ENCODE measurements around the gene LASP1. TPM values are rescaled to one million over a fixed set of nuclear protein-coding genes. Genes with fewer than 3 reads are reported as not detected.

The LASP1 gene
- polyA plus RNA-seq, 1 of the 3 experiments (the other 2 are of a cell fraction), result 102 TPM

DNA sequence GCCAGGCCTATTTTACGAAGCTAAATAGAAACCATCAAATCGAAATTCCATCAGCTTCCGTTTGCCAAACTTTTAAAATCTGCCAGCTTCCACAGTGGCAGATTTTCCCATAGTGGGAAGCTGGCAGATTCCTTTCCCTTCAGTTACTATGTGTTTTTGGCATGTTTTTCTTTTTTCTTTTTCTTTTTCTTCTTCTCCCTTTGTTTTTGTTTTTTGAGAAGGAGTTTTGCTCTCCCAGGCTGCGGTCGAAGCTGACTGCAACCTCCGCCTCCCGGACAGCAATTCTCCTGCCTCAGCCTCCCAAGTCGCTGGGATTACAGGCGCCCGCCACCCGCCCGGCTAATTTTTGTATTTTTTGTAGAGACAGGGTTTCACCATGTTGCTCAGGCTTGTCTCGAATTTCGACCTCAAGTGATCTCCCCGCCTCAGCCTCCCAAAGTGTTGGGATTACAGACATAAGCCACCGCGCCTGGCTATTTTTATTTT is 44.1 kb upstream of the LASP1 start (continued):
- TF ChIP-seq CTCF (IDR thresholded peaks at IDR 0.05), result no peak
- no peak for TF ChIP-seq TAF1 (IDR thresholded peaks at IDR 0.05; ENCODE audit: borderline replicate concordance, low read depth, low read length)
- TF ChIP-seq USF1 (IDR thresholded peaks at IDR 0.05; ENCODE audit: borderline replicate concordance, low read depth), result no peak
- no peak for TF ChIP-seq RXRA (IDR thresholded peaks at IDR 0.05; ENCODE audit: borderline replicate concordance, low read depth)
- no peak for TF ChIP-seq RAD21 (IDR thresholded peaks at IDR 0.05; ENCODE audit: low read length)
- TF ChIP-seq JUND (IDR thresholded peaks at IDR 0.05), result no peak
- TF ChIP-seq CHD2 (IDR thresholded peaks at IDR 0.05; ENCODE audit: low read length, partially characterized antibody), result no peak

DNA sequence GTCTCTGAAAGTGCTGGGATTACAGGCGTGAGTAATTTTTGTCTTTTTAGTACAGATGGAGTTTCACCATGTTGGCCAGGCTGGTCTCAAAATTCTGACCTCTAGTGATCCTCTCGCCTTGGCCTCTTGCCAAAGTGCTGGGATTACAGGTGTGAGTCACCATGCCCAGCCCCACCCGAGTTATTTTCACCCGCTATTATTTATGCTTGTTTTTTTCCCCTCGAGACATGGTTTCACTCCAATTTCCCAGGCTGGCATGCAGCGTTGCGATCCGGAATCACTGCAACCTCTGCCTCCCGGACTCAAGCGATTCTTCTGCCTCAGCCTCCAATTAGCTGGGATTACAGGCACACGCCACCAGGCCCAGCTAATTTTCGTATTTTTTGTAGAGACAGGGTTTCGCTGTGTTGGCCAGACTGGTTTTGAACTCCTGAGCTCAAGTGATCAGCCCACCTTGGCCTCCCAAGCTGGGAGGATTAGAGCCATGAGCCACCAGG is 25.5 kb upstream of the LASP1 start:
- H3K4me3 ChIP-seq (ENCODE audit: low read depth in 2 of 2, low read length in 1 of 2), result no peak overlapping the region
- POLR2A ChIA-PET, result no interaction called here
- no peak overlapping the region for H2AFZ ChIP-seq (ENCODE audit: low read depth)
- WGBS (ENCODE audit: low lambda C conversion rate), result 86% methylated on average over 12 of the region's 13 CpGs
- H4K20me1 ChIP-seq (ENCODE audit: insufficient read depth), result peaks cover 6% of the 10 kb centered on the region; the same call in 1 of the 2 replicates
- no peak overlapping the region for H3K27ac ChIP-seq (ENCODE audit: low read depth in 2 of 2, low read length in 1 of 2)
- H3K9me3 ChIP-seq, result no peaks in the 10 kb centered on the region
- H3F3A ChIP-seq (replicated peaks; ENCODE audit: insufficient read depth), result peaks cover 42% of the 10 kb centered on the region
- CTCF ChIA-PET, result no interaction called here
- no peak overlapping the region for H3K4me2 ChIP-seq
- H3K9ac ChIP-seq, result no peak overlapping the region
- TF ChIP-seq JUND (IDR thresholded peaks at IDR 0.05), result no peak
- no peak for TF ChIP-seq MAX (IDR thresholded peaks at IDR 0.05; ENCODE audit: low read depth)
- TF ChIP-seq YY1 (IDR thresholded peaks at IDR 0.05; ENCODE audit: low read depth), result no peak
- TF ChIP-seq RCOR1 (IDR thresholded peaks at IDR 0.05; ENCODE audit: low read length), result no peak
- TF ChIP-seq PBX3 (IDR thresholded peaks at IDR 0.05), result no peak
- TF ChIP-seq TEAD4 (IDR thresholded peaks at IDR 0.05; ENCODE audit: borderline replicate concordance, insufficient read depth), result no peak
- no peak for TF ChIP-seq CHD2 (IDR thresholded peaks at IDR 0.05; ENCODE audit: low read length, partially characterized antibody)
- TF ChIP-seq GATA2 (CRISPR knock-in tag; IDR thresholded peaks at IDR 0.05), result no peak
- peaks cover 8% of the 10 kb centered on the region; the same call in 1 of the 2 replicates for H3K79me2 ChIP-seq (ENCODE audit: insufficient read depth)
- H3K9me2 ChIP-seq, result no peaks in the 10 kb centered on the region
- peaks cover 0 to 1% of the 10 kb centered on the region in 2 experiments; a peak in 1 of 4 replicates for H3K4me1 ChIP-seq (ENCODE audit: control insufficient read depth in 1 of 2, insufficient read depth in 2 of 2, low read depth in 1 of 2, low read length in 1 of 2)
- no peaks in the 10 kb centered on the region for H3K27me3 ChIP-seq (ENCODE audit: insufficient read depth)
- DNase-seq, result no peak
- H3K36me3 ChIP-seq (replicated peaks in 1 of 2; ENCODE audit: control insufficient read depth in 1 of 2, insufficient read depth in 2 of 2, low read length in 1 of 2), result peaks cover 14 to 18% of the 10 kb centered on the region in 2 experiments

All from SK-N-SH (cell line).